WTC11 (cell line): ENCODE data around the gene CHRNG. TPM values are rescaled to one million over a fixed set of nuclear protein-coding genes. Genes with fewer than 3 reads are reported as not detected.

Source experiments
- ATAC-seq: fragments of 200-7000 bp; cut with Tn5 transposase; 2 replicates; pipeline ENCODE4 v1.10.0; 2021; ENCODE audit warnings: mild to moderate bottlenecking, moderate library complexity
- CTCF ChIA-PET: fragments of 300-600 bp; sonication (Branson Sonifier 250); formaldehyde crosslinking; loops from one replicate; lab custom pipeline; 2021; ENCODE audit warnings: antibody characterized with exemption; lab: Charles Lee
- POLR2A ChIA-PET: fragments of 350-600 bp; sonication (Branson Sonifier 250); formaldehyde crosslinking; loops from one replicate; lab custom pipeline; 2021; ENCODE audit warnings: antibody characterized with exemption; lab: Charles Lee
- DNase-seq: peaks from one replicate; pipeline ENCODE4 v3.0.0; 2021; ENCODE audit warnings: low spot score
- H3K27ac Mint-ChIP-seq: 2 replicates; pipeline ENCODE4 v1.8.0; 2021; ENCODE audit warnings: mixed read lengths
- H3K27me3 Mint-ChIP-seq: 2 replicates; pipeline ENCODE4 v1.8.0; 2021; ENCODE audit warnings: low read depth, mild to moderate bottlenecking, moderate library complexity, mixed read lengths
- H3K36me3 Mint-ChIP-seq: 2 replicates; pipeline ENCODE4 v1.8.0; 2021; ENCODE audit warnings: mixed read lengths
- H3K4me1 Mint-ChIP-seq: 2 replicates; pipeline ENCODE4 v1.8.0; 2022; ENCODE audit warnings: mixed read lengths
- H3K4me3 Mint-ChIP-seq: 2 replicates; pipeline ENCODE4 v1.8.0; 2021; ENCODE audit warnings: mild to moderate bottlenecking, moderate library complexity, mixed read lengths
- H3K9me3 Mint-ChIP-seq: 2 replicates; pipeline ENCODE4 v1.8.0; 2021; ENCODE audit warnings: mixed read lengths
- CREM ChIP-seq: sonication (generic); formaldehyde crosslinking; IDR thresholded peaks from 2 replicates; pipeline ENCODE4 v1.8.1; 2022; ENCODE audit warnings: mild to moderate bottlenecking, missing genetic modification reagents, moderate library complexity
- CTCF ChIP-seq: fragments of 200-600 bp; IDR thresholded peaks from 2 replicates; pipeline ENCODE4 v1.8.0; 2022; ENCODE audit warnings: antibody characterized with exemption
- ESRRA ChIP-seq: sonication (generic); formaldehyde crosslinking; IDR thresholded peaks from 2 replicates; pipeline ENCODE4 v1.8.1; 2022; ENCODE audit warnings: mild to moderate bottlenecking, missing genetic modification reagents, borderline replicate concordance
- FOXP1 ChIP-seq: sonication (generic); formaldehyde crosslinking; IDR thresholded peaks from 2 replicates; pipeline ENCODE4 v1.8.0; 2022; ENCODE audit warnings: missing genetic modification reagents, mild to moderate bottlenecking, moderate library complexity, borderline replicate concordance
- GRHL2 ChIP-seq: fragments of 250-450 bp; sonication (Bioruptor Pico); IDR thresholded peaks from 2 replicates; pipeline ENCODE4 v1.8.0; 2022; ENCODE audit warnings: mild to moderate bottlenecking, moderate library complexity; ENCODE audit not compliant: insufficient replicate concordance, severe bottlenecking
- NFATC4 ChIP-seq: fragments of 250-450 bp; sonication (Bioruptor Pico); IDR thresholded peaks from 2 replicates; pipeline ENCODE4 v1.9.0; 2021; ENCODE audit warnings: mild to moderate bottlenecking
- OVOL2 ChIP-seq: fragments of 250-450 bp; sonication (Bioruptor Pico); IDR thresholded peaks from 2 replicates; pipeline ENCODE4 v1.9.0; 2021; ENCODE audit warnings: mild to moderate bottlenecking, borderline replicate concordance
- RELA ChIP-seq: sonication (generic); formaldehyde crosslinking; IDR thresholded peaks from 2 replicates; pipeline ENCODE4 v1.8.1; 2022; ENCODE audit warnings: missing genetic modification reagents, mild to moderate bottlenecking, borderline replicate concordance
- ZMAT4 ChIP-seq: fragments of 250-450 bp; sonication (Bioruptor Pico); IDR thresholded peaks from 2 replicates; pipeline ENCODE4 v1.9.0; 2021; ENCODE audit warnings: mild to moderate bottlenecking
- ZNF121 ChIP-seq: sonication (generic); formaldehyde crosslinking; IDR thresholded peaks from 2 replicates; pipeline ENCODE4 v1.8.0; 2023; ENCODE audit warnings: missing genetic modification reagents
- ZNF396 ChIP-seq: fragments of 250-450 bp; sonication (Bioruptor Pico); IDR thresholded peaks from 2 replicates; pipeline ENCODE4 v1.8.0; 2021; ENCODE audit warnings: mild to moderate bottlenecking, moderate library complexity, borderline replicate concordance
- ZNF671 ChIP-seq: fragments of 250-450 bp; sonication (Bioruptor Pico); IDR thresholded peaks from 2 replicates; pipeline ENCODE4 v1.8.0; 2021; ENCODE audit warnings: mild to moderate bottlenecking
- total RNA-seq: library from RNA; stranded (reverse); gene quantifications from 3 replicates; pipeline ENCODE4 v1.2.3, GENCODE V29; 2021
- TF ChIP-seq, protein P1 (sequence below): sonication (generic); formaldehyde crosslinking; conservative IDR thresholded peaks from 2 replicates; pipeline ENCODE4 v1.8.1; 2023; ENCODE audit warnings: mild to moderate bottlenecking, low read depth, missing genetic modification reagents, moderate library complexity
- TF ChIP-seq, protein P2 (sequence below): fragments of 250-450 bp; sonication (Bioruptor Pico); IDR thresholded peaks from 2 replicates; pipeline ENCODE4 v1.9.0; 2021; ENCODE audit warnings: mild to moderate bottlenecking
- TF ChIP-seq, protein P3 (sequence below): fragments of 250-450 bp; sonication (Bioruptor Pico); IDR thresholded peaks from 2 replicates; pipeline ENCODE4 v1.9.0; 2021; ENCODE audit warnings: moderate library complexity, mild to moderate bottlenecking, inconsistent platforms, borderline replicate concordance
- TF ChIP-seq, protein P4 (sequence below): sonication (generic); formaldehyde crosslinking; IDR thresholded peaks from 2 replicates; pipeline ENCODE4 v1.8.0; 2022; ENCODE audit warnings: mild to moderate bottlenecking, missing genetic modification reagents

Gene CHRNG
- total RNA-seq, 1 experiment from 2014 or later: 0.20 TPM

DNA sequence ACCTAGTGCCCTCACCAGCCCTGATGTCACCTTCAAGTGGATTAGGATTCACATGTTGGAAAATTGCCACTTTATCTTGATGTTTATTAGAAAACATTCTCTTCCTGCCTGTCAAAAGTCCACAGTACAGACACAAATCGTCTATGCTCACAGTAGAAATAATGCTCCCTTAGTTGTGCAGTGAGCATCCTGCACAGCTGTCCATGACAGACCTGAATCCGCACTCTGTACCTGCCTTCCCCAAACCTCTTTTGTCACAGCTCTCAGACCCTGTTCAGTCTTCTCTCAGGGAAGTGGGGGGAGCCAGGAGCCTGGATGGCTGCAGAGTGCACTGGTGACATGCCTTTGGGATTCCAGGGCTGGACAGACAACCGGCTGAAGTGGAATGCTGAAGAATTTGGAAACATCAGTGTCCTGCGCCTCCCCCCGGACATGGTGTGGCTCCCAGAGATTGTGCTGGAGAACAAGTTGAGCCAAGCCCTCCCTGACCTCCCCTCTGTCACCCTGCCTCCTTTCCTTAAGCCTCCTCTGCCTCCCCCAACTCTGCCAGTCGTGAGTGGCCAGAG, 11.5 kb upstream of the CHRNG start:
- ChIA-PET CTCF (no interaction called here), POLR2A (no interaction called here)
- peaks cover 11% of the 10 kb centered on the region for H3K4me1 Mint-ChIP-seq
- DNase-seq (no peak), ATAC-seq (no peak)
- no peaks in the 10 kb centered on the region for H3K9me3 Mint-ChIP-seq
- no peak overlapping the region for H3K4me3 Mint-ChIP-seq
- H3K36me3 Mint-ChIP-seq: no peaks in the 10 kb centered on the region
- H3K27me3 Mint-ChIP-seq: peaks cover 27% of the 10 kb centered on the region
- TF ChIP-seq CTCF (no peak), FOXP1 (CRISPR knock-in tag) (no peak), GRHL2 (CRISPR knock-in tag) (no peak), RELA (CRISPR knock-in tag) (no peak), ESRRA (CRISPR knock-in tag) (no peak), ZNF671 (CRISPR knock-in tag) (no peak), OVOL2 (CRISPR knock-in tag) (no peak), ZNF121 (no peak), ZNF396 (CRISPR knock-in tag) (no peak), CREM (no peak), NFATC4 (CRISPR knock-in tag) (no peak), ZMAT4 (no peak)
- TF ChIP-seq, protein P1, sequence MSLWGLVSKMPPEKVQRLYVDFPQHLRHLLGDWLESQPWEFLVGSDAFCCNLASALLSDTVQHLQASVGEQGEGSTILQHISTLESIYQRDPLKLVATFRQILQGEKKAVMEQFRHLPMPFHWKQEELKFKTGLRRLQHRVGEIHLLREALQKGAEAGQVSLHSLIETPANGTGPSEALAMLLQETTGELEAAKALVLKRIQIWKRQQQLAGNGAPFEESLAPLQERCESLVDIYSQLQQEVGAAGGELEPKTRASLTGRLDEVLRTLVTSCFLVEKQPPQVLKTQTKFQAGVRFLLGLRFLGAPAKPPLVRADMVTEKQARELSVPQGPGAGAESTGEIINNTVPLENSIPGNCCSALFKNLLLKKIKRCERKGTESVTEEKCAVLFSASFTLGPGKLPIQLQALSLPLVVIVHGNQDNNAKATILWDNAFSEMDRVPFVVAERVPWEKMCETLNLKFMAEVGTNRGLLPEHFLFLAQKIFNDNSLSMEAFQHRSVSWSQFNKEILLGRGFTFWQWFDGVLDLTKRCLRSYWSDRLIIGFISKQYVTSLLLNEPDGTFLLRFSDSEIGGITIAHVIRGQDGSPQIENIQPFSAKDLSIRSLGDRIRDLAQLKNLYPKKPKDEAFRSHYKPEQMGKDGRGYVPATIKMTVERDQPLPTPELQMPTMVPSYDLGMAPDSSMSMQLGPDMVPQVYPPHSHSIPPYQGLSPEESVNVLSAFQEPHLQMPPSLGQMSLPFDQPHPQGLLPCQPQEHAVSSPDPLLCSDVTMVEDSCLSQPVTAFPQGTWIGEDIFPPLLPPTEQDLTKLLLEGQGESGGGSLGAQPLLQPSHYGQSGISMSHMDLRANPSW (CRISPR knock-in tag): no peak
- TF ChIP-seq, protein P2, sequence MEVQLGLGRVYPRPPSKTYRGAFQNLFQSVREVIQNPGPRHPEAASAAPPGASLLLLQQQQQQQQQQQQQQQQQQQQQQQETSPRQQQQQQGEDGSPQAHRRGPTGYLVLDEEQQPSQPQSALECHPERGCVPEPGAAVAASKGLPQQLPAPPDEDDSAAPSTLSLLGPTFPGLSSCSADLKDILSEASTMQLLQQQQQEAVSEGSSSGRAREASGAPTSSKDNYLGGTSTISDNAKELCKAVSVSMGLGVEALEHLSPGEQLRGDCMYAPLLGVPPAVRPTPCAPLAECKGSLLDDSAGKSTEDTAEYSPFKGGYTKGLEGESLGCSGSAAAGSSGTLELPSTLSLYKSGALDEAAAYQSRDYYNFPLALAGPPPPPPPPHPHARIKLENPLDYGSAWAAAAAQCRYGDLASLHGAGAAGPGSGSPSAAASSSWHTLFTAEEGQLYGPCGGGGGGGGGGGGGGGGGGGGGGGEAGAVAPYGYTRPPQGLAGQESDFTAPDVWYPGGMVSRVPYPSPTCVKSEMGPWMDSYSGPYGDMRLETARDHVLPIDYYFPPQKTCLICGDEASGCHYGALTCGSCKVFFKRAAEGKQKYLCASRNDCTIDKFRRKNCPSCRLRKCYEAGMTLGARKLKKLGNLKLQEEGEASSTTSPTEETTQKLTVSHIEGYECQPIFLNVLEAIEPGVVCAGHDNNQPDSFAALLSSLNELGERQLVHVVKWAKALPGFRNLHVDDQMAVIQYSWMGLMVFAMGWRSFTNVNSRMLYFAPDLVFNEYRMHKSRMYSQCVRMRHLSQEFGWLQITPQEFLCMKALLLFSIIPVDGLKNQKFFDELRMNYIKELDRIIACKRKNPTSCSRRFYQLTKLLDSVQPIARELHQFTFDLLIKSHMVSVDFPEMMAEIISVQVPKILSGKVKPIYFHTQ: no peak
- TF ChIP-seq, protein P3, sequence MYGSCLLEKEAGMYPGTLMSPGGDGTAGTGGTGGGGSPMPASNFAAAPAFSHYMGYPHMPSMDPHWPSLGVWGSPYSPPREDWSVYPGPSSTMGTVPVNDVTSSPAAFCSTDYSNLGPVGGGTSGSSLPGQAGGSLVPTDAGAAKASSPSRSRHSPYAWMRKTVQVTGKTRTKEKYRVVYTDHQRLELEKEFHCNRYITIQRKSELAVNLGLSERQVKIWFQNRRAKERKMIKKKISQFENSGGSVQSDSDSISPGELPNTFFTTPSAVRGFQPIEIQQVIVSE (CRISPR knock-in tag): no peak
- TF ChIP-seq, protein P4, sequence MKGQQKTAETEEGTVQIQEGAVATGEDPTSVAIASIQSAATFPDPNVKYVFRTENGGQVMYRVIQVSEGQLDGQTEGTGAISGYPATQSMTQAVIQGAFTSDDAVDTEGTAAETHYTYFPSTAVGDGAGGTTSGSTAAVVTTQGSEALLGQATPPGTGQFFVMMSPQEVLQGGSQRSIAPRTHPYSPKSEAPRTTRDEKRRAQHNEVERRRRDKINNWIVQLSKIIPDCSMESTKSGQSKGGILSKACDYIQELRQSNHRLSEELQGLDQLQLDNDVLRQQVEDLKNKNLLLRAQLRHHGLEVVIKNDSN (CRISPR knock-in tag): no peak
- H3K27ac Mint-ChIP-seq: no peak overlapping the region; the same call in 1 of the 2 replicates
